ENCODE data around the gene C12orf42.

The C12orf42 gene

DNA sequence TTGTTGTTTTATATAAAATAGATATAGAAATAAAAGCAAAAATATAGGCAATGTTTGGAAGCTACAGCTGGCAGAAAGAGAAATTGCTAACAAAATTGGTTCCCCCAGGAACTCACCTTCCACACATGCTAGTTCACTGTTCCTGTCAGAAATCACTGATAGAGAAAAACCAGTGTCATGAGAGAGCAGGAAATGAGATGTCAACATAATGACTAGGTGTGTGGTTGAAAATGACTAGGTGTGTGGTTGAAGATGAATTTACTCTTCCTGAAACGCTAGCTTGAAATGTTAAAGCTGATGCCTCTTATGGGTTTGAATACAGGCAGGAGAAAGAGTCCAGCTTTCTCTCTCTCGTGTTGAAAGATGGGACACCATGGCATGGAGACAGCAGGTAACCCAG lies 216.3 kb downstream of the C12orf42 start:
- TF ChIP-seq SPI1 (IDR thresholded peaks at IDR 0.05; ENCODE audit: borderline replicate concordance, low read depth) (no peak), POLR2AphosphoS5 (IDR thresholded peaks at IDR 0.05; ENCODE audit: low read depth) (no peak), REST (IDR thresholded peaks at IDR 0.05; ENCODE audit: insufficient replicate concordance, low read depth) (no peak), GABPA (IDR thresholded peaks at IDR 0.05; ENCODE audit: low read depth) (no peak)
- TF ChIP-seq, protein P1, sequence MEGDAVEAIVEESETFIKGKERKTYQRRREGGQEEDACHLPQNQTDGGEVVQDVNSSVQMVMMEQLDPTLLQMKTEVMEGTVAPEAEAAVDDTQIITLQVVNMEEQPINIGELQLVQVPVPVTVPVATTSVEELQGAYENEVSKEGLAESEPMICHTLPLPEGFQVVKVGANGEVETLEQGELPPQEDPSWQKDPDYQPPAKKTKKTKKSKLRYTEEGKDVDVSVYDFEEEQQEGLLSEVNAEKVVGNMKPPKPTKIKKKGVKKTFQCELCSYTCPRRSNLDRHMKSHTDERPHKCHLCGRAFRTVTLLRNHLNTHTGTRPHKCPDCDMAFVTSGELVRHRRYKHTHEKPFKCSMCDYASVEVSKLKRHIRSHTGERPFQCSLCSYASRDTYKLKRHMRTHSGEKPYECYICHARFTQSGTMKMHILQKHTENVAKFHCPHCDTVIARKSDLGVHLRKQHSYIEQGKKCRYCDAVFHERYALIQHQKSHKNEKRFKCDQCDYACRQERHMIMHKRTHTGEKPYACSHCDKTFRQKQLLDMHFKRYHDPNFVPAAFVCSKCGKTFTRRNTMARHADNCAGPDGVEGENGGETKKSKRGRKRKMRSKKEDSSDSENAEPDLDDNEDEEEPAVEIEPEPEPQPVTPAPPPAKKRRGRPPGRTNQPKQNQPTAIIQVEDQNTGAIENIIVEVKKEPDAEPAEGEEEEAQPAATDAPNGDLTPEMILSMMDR (IDR thresholded peaks at IDR 0.05; ENCODE audit: insufficient read depth, low read length): no peak
- Histone ChIP-seq H3K27me3 (ENCODE audit: insufficient read depth, poor library complexity, severe bottlenecking) (no peaks in the 10 kb centered on the region), H3K27ac (replicated peaks) (no peak overlapping the region), H3K4me3 (replicated peaks; ENCODE audit: insufficient read depth, low read length) (no peak overlapping the region)
- DNase-seq (ENCODE audit: low read depth in 1 of 2, low spot score in 1 of 2): no peak

GRCh38 chr12:103278329-103278728 lies 217.4 kb downstream of the C12orf42 start:
- no peak for DNase-seq (ENCODE audit: low read depth in 1 of 2, low spot score in 1 of 2)
- TF ChIP-seq POLR2AphosphoS5 (IDR thresholded peaks at IDR 0.05; ENCODE audit: low read depth) (no peak), GABPA (IDR thresholded peaks at IDR 0.05; ENCODE audit: low read depth) (no peak), SPI1 (IDR thresholded peaks at IDR 0.05; ENCODE audit: borderline replicate concordance, low read depth) (no peak), REST (IDR thresholded peaks at IDR 0.05; ENCODE audit: insufficient replicate concordance, low read depth) (no peak)
- TF ChIP-seq, protein P1 (IDR thresholded peaks at IDR 0.05; ENCODE audit: insufficient read depth, low read length): no peak

GRCh38 chr12:103273645-103274044 lies 222.1 kb downstream of the C12orf42 start:
- no peak for DNase-seq (ENCODE audit: low read depth in 1 of 2, low spot score in 1 of 2)
- H3K27ac ChIP-seq (replicated peaks): no peak overlapping the region
- TF ChIP-seq REST (IDR thresholded peaks at IDR 0.05; ENCODE audit: insufficient replicate concordance, low read depth): no peak
- no peak for TF ChIP-seq POLR2AphosphoS5 (IDR thresholded peaks at IDR 0.05; ENCODE audit: low read depth)

More at GRCh38 chr12:103278329-103278728, 217.4 kb downstream of the C12orf42 start:
- H3K27me3 ChIP-seq (ENCODE audit: insufficient read depth, poor library complexity, severe bottlenecking): no peaks in the 10 kb centered on the region
- H3K27ac ChIP-seq (replicated peaks): no peak overlapping the region
- no peak overlapping the region for H3K4me3 ChIP-seq (replicated peaks; ENCODE audit: insufficient read depth, low read length)

GRCh38 chr12:103272949-103273348 lies 222.8 kb downstream of the C12orf42 start:
- DNase-seq (ENCODE audit: low read depth in 1 of 2, low spot score in 1 of 2): no peak
- Histone ChIP-seq H3K27ac (replicated peaks) (no peak overlapping the region), H3K27me3 (ENCODE audit: insufficient read depth, poor library complexity, severe bottlenecking) (no peaks in the 10 kb centered on the region), H3K4me3 (replicated peaks; ENCODE audit: insufficient read depth, low read length) (no peak overlapping the region)
- TF ChIP-seq POLR2AphosphoS5 (IDR thresholded peaks at IDR 0.05; ENCODE audit: low read depth) (no peak), REST (IDR thresholded peaks at IDR 0.05; ENCODE audit: insufficient replicate concordance, low read depth) (no peak), SPI1 (IDR thresholded peaks at IDR 0.05; ENCODE audit: borderline replicate concordance, low read depth) (no peak), GABPA (IDR thresholded peaks at IDR 0.05; ENCODE audit: low read depth) (no peak)
- TF ChIP-seq, protein P1 (IDR thresholded peaks at IDR 0.05; ENCODE audit: insufficient read depth, low read length): no peak

More at GRCh38 chr12:103273645-103274044, 222.1 kb downstream of the C12orf42 start:
- Histone ChIP-seq H3K4me3 (replicated peaks; ENCODE audit: insufficient read depth, low read length) (no peak overlapping the region), H3K27me3 (ENCODE audit: insufficient read depth, poor library complexity, severe bottlenecking) (no peaks in the 10 kb centered on the region)
